Large intestine (tissue), 3 donors: Measurements from ENCODE around the gene ABLIM2. TPM values are rescaled to one million over a fixed set of nuclear protein-coding genes. Genes with fewer than 3 reads are reported as not detected.
A peak's percentile ranks its signal among the peaks of the same experiment; 100 is the strongest.
"Not testable (repeated sequence)": the region's sequence is repeated elsewhere in the genome, so short reads cannot be mapped to it uniquely, and the experiment has no call there.

Source experiments
- DNase-seq, 2 donors: peaks; one replicate each; pipeline versions ENCODE4 v3.0.0 to v3.0.0-alpha.2; 2013
- H3K27ac ChIP-seq: one replicate; pipeline ENCODE4 v1.5.1; 2013; ENCODE audit warnings: low read length
- H3K27me3 ChIP-seq: 2 replicates; pipeline ENCODE4 v1.6.1; 2013; ENCODE audit warnings: low read length; ENCODE audit not compliant: control insufficient read depth, insufficient read depth
- H3K36me3 ChIP-seq: 2 replicates; pipeline ENCODE4 v1.6.1; 2013; ENCODE audit warnings: low read length; ENCODE audit not compliant: control insufficient read depth, insufficient read depth
- H3K4me1 ChIP-seq: one replicate; pipeline ENCODE4 v1.6.1; 2013; ENCODE audit warnings: low read length; ENCODE audit not compliant: control insufficient read depth, insufficient read depth
- H3K4me3 ChIP-seq: one replicate; pipeline ENCODE4 v1.5.1; 2013; ENCODE audit warnings: low read length
- H3K9me3 ChIP-seq: one replicate; pipeline ENCODE4 v1.6.1; 2013; ENCODE audit warnings: mild to moderate bottlenecking, low read depth, low read length, moderate library complexity; ENCODE audit not compliant: control insufficient read depth
- WGBS: methylation state at CpG from one replicate; pipeline ENCODE4 v1.1.5; 2013; ENCODE audit warnings: low lambda C conversion rate; ENCODE audit not compliant: insufficient coverage; 5-methylcytosine and 5-hydroxymethylcytosine counted together
- polyA plus RNA-seq: library from polyadenylated mRNA; unstranded; fragments of 120-200 nt; gene quantifications from one replicate; pipeline ENCODE4 v1.2.1, GENCODE V29; 2013

Gene ABLIM2
- polyA plus RNA-seq, 1 donor: 5.9 TPM

GRCh38 chr4:7944599-7945220 is 213.9 kb downstream of the ABLIM2 start:
- H3K27ac ChIP-seq: peak overlapping the region; percentile 35
- H3K9me3 ChIP-seq: no peaks in the 10 kb centered on the region
- H3K4me3 ChIP-seq: no peak overlapping the region
- DNase-seq: peak in 1 of 2 donors; percentile 52
- H3K36me3 ChIP-seq: no peaks in the 10 kb centered on the region
- peaks cover 31% of the 10 kb centered on the region for H3K4me1 ChIP-seq
- WGBS: no CpG with 5 or more reads among the region's 5 CpGs
- H3K27me3 ChIP-seq: no peaks in the 10 kb centered on the region

- H3K27me3 ChIP-seq, DNase-seq, H3K9me3 ChIP-seq, H3K4me3 ChIP-seq, H3K36me3 ChIP-seq, H3K27ac ChIP-seq: not testable (repeated sequence)
- no CpG with 5 or more reads among the region's 4 CpGs for WGBS
- peaks cover 28% of the 10 kb centered on the region for H3K4me1 ChIP-seq
Measured at GRCh38 chr4:7943688-7944087, 214.9 kb downstream of the ABLIM2 start.

- no peaks in the 10 kb centered on the region for H3K36me3 ChIP-seq
- no peaks in the 10 kb centered on the region for H3K9me3 ChIP-seq
- no peak for DNase-seq
- H3K27ac ChIP-seq: no peak overlapping the region
- WGBS: no CpG with 5 or more reads among the region's 8 CpGs
- H3K4me1 ChIP-seq: peaks cover 28% of the 10 kb centered on the region
- H3K4me3 ChIP-seq: no peak overlapping the region
- H3K27me3 ChIP-seq: no peaks in the 10 kb centered on the region
Measured at GRCh38 chr4:7943211-7943610, 215.4 kb downstream of the ABLIM2 start.

GRCh38 chr4:7941965-7942496 is 216.6 kb downstream of the ABLIM2 start:
- H3K4me1 ChIP-seq: peaks cover 28% of the 10 kb centered on the region
- H3K27ac ChIP-seq: no peak overlapping the region
- no peaks in the 10 kb centered on the region for H3K9me3 ChIP-seq
- H3K36me3 ChIP-seq: no peaks in the 10 kb centered on the region
- peak in 1 of 2 donors; percentile 51 for DNase-seq
- WGBS: no CpG with 5 or more reads among the region's 4 CpGs
- H3K27me3 ChIP-seq: no peaks in the 10 kb centered on the region
- H3K4me3 ChIP-seq: no peak overlapping the region

- no peaks in the 10 kb centered on the region for H3K9me3 ChIP-seq
- H3K4me1 ChIP-seq: peaks cover 28% of the 10 kb centered on the region
- no peaks in the 10 kb centered on the region for H3K36me3 ChIP-seq
- no peak overlapping the region for H3K4me3 ChIP-seq
- no peak for DNase-seq
- H3K27me3 ChIP-seq: no peaks in the 10 kb centered on the region
- no peak overlapping the region for H3K27ac ChIP-seq
- WGBS: no CpG with 5 or more reads among the region's 11 CpGs
Measured at GRCh38 chr4:7941111-7941964, 217.3 kb downstream of the ABLIM2 start.

- H3K4me1 ChIP-seq: peaks cover 17% of the 10 kb centered on the region
- no peaks in the 10 kb centered on the region for H3K27me3 ChIP-seq
- H3K4me3 ChIP-seq: peak within 1 kb of the TSS; percentile 85
- H3K36me3 ChIP-seq: no peaks in the 10 kb centered on the region
- H3K27ac ChIP-seq: peak within 1 kb of the TSS; percentile 64
- H3K9me3 ChIP-seq: no peaks in the 10 kb centered on the region
- no CpG with 5 or more reads among the region's 96 CpGs for WGBS
- DNase-seq: peak; percentile 87 to 91
Measured at GRCh38 chr4:7939377-7940108, 219.1 kb downstream of the ABLIM2 start, which contains the start of gene AFAP1. TSS of gene AFAP1 (minus strand) at chr4:7939861. CDS start at chr4:7872078, 67,783 bp downstream.

- H3K4me1 ChIP-seq: peaks cover 13% of the 10 kb centered on the region
- no CpG with 5 or more reads among the region's 75 CpGs for WGBS
- no peaks in the 10 kb centered on the region for H3K27me3 ChIP-seq
- peak overlapping the region; percentile 64 for H3K27ac ChIP-seq
- peak in 1 of 2 donors; percentile 67 for DNase-seq
- H3K9me3 ChIP-seq: no peaks in the 10 kb centered on the region
- H3K4me3 ChIP-seq: peak overlapping the region; percentile 85
- no peaks in the 10 kb centered on the region for H3K36me3 ChIP-seq
Measured at GRCh38 chr4:7938609-7939376, 219.8 kb downstream of the ABLIM2 start.

- Histone ChIP-seq H3K36me3 (no peaks in the 10 kb centered on the region), H3K27ac (peak overlapping the region; percentile 64), H3K9me3 (no peaks in the 10 kb centered on the region), H3K4me1 (peaks cover 13% of the 10 kb centered on the region), H3K4me3 (peak overlapping the region; percentile 85), H3K27me3 (no peaks in the 10 kb centered on the region)
- no peak for DNase-seq
- WGBS: no CpG with 5 or more reads among the region's 6 CpGs
Measured at GRCh38 chr4:7938266-7938608, 220.4 kb downstream of the ABLIM2 start.

GRCh38 chr4:7937006-7937405 is 221.6 kb downstream of the ABLIM2 start:
- no CpG with 5 or more reads among the region's 2 CpGs for WGBS
- Histone ChIP-seq H3K36me3 (peaks cover 2% of the 10 kb centered on the region), H3K4me3 (no peak overlapping the region), H3K27ac (no peak overlapping the region), H3K4me1 (peaks cover 9% of the 10 kb centered on the region), H3K9me3 (no peaks in the 10 kb centered on the region), H3K27me3 (no peaks in the 10 kb centered on the region)
- no peak for DNase-seq
